GM04503 (cell line): Measurements from ENCODE around the gene PRH2.

Source experiments
- DNase-seq: peaks from one replicate; pipeline ENCODE4 v3.0.0-alpha.2; 2012; ENCODE audit warnings: low read depth

Gene PRH2

GRCh38 chr12:10960211-10960610 lies 31.2 kb downstream of the PRH2 start:
- DNase-seq, result no peak

DNA sequence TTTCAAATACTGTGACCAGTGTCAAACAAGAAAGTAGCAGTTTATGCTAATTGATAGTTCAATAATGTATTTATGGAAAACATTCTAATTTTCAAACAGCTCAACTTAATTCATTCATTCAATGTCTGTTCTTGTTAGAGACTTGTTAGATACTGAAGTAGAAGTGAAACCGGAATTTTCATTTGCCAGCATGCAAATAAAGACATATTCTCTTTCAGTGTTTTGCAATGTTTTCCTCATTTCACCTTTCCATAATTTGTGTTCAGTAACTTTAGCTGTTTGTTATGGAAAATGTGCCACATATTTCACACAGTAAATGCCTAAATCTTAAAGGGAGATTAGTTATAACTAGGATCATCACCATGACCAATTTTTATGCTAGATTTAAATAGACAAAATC lies 36.4 kb downstream of the PRH2 start:
- DNase-seq, result no peak

DNA sequence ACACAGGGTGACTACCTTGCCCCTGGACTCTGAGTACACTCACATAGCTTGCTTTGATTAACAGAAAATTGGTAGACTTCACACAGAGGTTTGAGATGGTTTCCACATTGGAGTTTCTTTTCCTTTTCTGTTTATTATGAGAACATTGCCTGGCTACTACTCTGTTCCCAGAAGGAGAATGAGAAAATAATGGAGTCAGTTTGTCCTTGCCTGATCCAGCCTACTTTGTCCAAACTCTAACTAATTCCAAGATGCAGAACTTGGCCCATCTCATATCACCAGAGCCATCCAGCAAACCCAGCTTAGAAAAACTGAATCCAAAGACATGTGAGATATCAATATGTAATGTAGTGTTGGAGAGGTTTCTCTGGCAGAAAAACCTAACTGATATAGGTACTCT lies 37.3 kb downstream of the PRH2 start:
- no peak for DNase-seq

- peak; percentile 96 for DNase-seq
Observed at GRCh38 chr12:10967409-10967808, 38.4 kb downstream of the PRH2 start.

GRCh38 chr12:10968765-10969456 lies 39.9 kb downstream of the PRH2 start:
- peak; percentile 61 for DNase-seq

- DNase-seq, result no peak
Observed at GRCh38 chr12:10974965-10975364, 45.9 kb downstream of the PRH2 start.

GRCh38 chr12:10982244-10982643 lies 53.2 kb downstream of the PRH2 start:
- no peak for DNase-seq
